K562 (cell line): Measurements from ENCODE around the gene FEN1. TPM values are rescaled to one million over a fixed set of nuclear protein-coding genes. Genes with fewer than 3 reads are reported as not detected.

Source experiments
- CCNT2 ChIP-seq: IDR thresholded peaks from 2 replicates; pipeline ENCODE4 v1.6.1; 2011; ENCODE audit warnings: borderline replicate concordance, low read depth, mild to moderate bottlenecking, moderate library complexity, mixed read lengths, low read length; ENCODE audit not compliant: insufficient read length; ENCODE audit errors: extremely low read depth
- MAFK ChIP-seq: IDR thresholded peaks from 2 replicates; pipeline ENCODE4 v1.6.1; 2011; ENCODE audit warnings: low read length, improper control_type of control experiment
- MNT ChIP-seq, 2 experiments: fragments of 450-650 bp; conservative IDR thresholded peaks; 2 replicates each; pipeline ENCODE4 v1.6.1; 2017; ENCODE audit warnings: mild to moderate bottlenecking in 2 of 2, moderate library complexity in 2 of 2
- PRDM10 ChIP-seq: fragments of 450-650 bp; IDR thresholded peaks from 2 replicates; pipeline ENCODE4 v1.6.1; 2018; ENCODE audit not compliant: partially characterized antibody
- ZNF318 ChIP-seq, 2 experiments: fragments of 450-650 bp; IDR thresholded peaks; 2 replicates each; pipeline ENCODE4 v1.6.1; 2016; ENCODE audit warnings: mild to moderate bottlenecking in 2 of 2, borderline replicate concordance in 1 of 2, low read depth in 1 of 2, moderate library complexity in 1 of 2
- ZNF717 ChIP-seq: fragments of 250-450 bp; sonication (Bioruptor Pico); IDR thresholded peaks from 2 replicates; pipeline ENCODE4 v1.5.0; 2021
- polyA plus RNA-seq, 8 experiments: library from polyadenylated mRNA; depleted of rRNA in 4 of 8; stranded (reverse) in 5 of 8; unstranded in 3 of 8; fragments of >200 nt; fragmentation: Nextera tagmentation in 2 of 8; fragmentation: Illumina TruSeq in 1 of 8; extraction: Ambion mirVana in 2 of 8; extraction: Trizol in 1 of 8; gene quantifications; 2 replicates each; pipeline versions ENCODE4 v1.2.1 to v1.2.3, GENCODE V29; 2011 to 2014; ENCODE audit warnings: inconsistent platforms in 1 of 8, missing spikeins in 1 of 8
- total RNA-seq, 7 experiments: library from RNA; depleted of rRNA in 6 of 7; stranded (reverse); fragments of >200 nt in 6 of 7; fragmentation: Illumina TruSeq in 2 of 7; extraction: Trizol in 2 of 7; gene quantifications; 2 replicates each; pipeline versions ENCODE4 v1.2.1 to v1.2.3, GENCODE V29; 2011 to 2021; ENCODE audit warnings: low replicate concordance in 1 of 7
- TF ChIP-seq, protein P1 (sequence below): sonication (generic); formaldehyde crosslinking; IDR thresholded peaks from 2 replicates; pipeline ENCODE4 v1.8.0; 2022; ENCODE audit warnings: mild to moderate bottlenecking, missing genetic modification reagents

Gene FEN1
- total and polyA plus RNA-seq, 9 of the 15 experiments (the other 6 are each of a cell fraction or from before 2014, with no cell fraction given), result 58.1 to 156 (median 137) TPM

GRCh38 chr11:61749591-61750217 is 43.0 kb upstream of the FEN1 start (continued):
- 0 out of 4 replicates have a peak, but pooled peaks of 1 of the 2 experiments have one; percentile 41 for TF ChIP-seq ZNF318 (IDR thresholded peaks at IDR 0.05; ENCODE audit: borderline replicate concordance in 1 of 2, low read depth in 1 of 2)
- peak; percentile 23; the same call in 1 of the 2 replicates for TF ChIP-seq MAFK
- TF ChIP-seq ZNF717, result no peak
- TF ChIP-seq MNT (conservative IDR thresholded peaks at IDR 0.05), result peak in 1 of 2 experiments; percentile 31; a peak in 1 of 4 replicates
- TF ChIP-seq CCNT2, result peak; percentile 74
- peak; percentile 26 for TF ChIP-seq PRDM10
- TF ChIP-seq, protein P1, sequence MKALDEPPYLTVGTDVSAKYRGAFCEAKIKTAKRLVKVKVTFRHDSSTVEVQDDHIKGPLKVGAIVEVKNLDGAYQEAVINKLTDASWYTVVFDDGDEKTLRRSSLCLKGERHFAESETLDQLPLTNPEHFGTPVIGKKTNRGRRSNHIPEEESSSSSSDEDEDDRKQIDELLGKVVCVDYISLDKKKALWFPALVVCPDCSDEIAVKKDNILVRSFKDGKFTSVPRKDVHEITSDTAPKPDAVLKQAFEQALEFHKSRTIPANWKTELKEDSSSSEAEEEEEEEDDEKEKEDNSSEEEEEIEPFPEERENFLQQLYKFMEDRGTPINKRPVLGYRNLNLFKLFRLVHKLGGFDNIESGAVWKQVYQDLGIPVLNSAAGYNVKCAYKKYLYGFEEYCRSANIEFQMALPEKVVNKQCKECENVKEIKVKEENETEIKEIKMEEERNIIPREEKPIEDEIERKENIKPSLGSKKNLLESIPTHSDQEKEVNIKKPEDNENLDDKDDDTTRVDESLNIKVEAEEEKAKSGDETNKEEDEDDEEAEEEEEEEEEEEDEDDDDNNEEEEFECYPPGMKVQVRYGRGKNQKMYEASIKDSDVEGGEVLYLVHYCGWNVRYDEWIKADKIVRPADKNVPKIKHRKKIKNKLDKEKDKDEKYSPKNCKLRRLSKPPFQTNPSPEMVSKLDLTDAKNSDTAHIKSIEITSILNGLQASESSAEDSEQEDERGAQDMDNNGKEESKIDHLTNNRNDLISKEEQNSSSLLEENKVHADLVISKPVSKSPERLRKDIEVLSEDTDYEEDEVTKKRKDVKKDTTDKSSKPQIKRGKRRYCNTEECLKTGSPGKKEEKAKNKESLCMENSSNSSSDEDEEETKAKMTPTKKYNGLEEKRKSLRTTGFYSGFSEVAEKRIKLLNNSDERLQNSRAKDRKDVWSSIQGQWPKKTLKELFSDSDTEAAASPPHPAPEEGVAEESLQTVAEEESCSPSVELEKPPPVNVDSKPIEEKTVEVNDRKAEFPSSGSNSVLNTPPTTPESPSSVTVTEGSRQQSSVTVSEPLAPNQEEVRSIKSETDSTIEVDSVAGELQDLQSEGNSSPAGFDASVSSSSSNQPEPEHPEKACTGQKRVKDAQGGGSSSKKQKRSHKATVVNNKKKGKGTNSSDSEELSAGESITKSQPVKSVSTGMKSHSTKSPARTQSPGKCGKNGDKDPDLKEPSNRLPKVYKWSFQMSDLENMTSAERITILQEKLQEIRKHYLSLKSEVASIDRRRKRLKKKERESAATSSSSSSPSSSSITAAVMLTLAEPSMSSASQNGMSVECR (CRISPR knock-in tag), result no peak
